ENCODE measurements around the gene ARHGEF11. TPM values are rescaled to one million over a fixed set of nuclear protein-coding genes. Genes with fewer than 3 reads are reported as not detected.

ARHGEF11 gene
- total and polyA plus RNA-seq, 4 donors: 14.2 to 44.1 (median 31.9) TPM

GRCh38 chr1:157030728-157031127 lies 14.8 kb downstream of the ARHGEF11 start:
- no peak overlapping the region for H3K9ac ChIP-seq (ENCODE audit: insufficient read depth in 1 of 2, low read length in 2 of 2)
- no peak overlapping the region for H3K27ac ChIP-seq (ENCODE audit: low read depth in 1 of 2, low read length in 1 of 2)
- H3K27me3 ChIP-seq (ENCODE audit: control insufficient read depth in 3 of 3, insufficient read depth in 3 of 3, low read length in 2 of 3): no peaks in the 10 kb centered on the region
- no peaks in the 10 kb centered on the region for H3K9me3 ChIP-seq (ENCODE audit: control insufficient read depth in 4 of 4, insufficient read depth in 3 of 4, low read length in 3 of 4)
- no peak overlapping the region for H3K4me3 ChIP-seq
- H3K4me1 ChIP-seq (ENCODE audit: control insufficient read depth in 5 of 5, insufficient read depth in 5 of 5, low read length in 5 of 5): peaks cover 0 to 13% (median 0%) of the 10 kb centered on the region in 5 donors
- 94 to 100% methylated on average over 2 of the region's 2 CpGs for WGBS, 2 donors
- TF ChIP-seq CTCF (IDR thresholded peaks at IDR 0.05; ENCODE audit: control extremely low read depth, extremely low read depth): no peak
- DNase-seq: no peak
- no peak for ATAC-seq (ENCODE audit: insufficient read depth, low FRiP score)
- peaks cover 0 to 3% (median 1%) of the 10 kb centered on the region in 4 donors for H3K36me3 ChIP-seq (ENCODE audit: control insufficient read depth in 4 of 4, insufficient read depth in 4 of 4, low read length in 4 of 4)

- 86 to 94% methylated on average over 4 of the region's 4 CpGs for WGBS, 2 donors
- no peak overlapping the region for H3K27ac ChIP-seq (ENCODE audit: low read depth in 1 of 2, low read length in 1 of 2)
- no peak for DNase-seq
- no peaks in the 10 kb centered on the region for H3K9me3 ChIP-seq (ENCODE audit: control insufficient read depth in 4 of 4, insufficient read depth in 3 of 4, low read length in 3 of 4)
- no peak for ATAC-seq (ENCODE audit: insufficient read depth, low FRiP score)
- peaks cover 0 to 4% (median 1%) of the 10 kb centered on the region in 4 donors for H3K36me3 ChIP-seq (ENCODE audit: control insufficient read depth in 4 of 4, insufficient read depth in 4 of 4, low read length in 4 of 4)
- no peak for TF ChIP-seq CTCF (IDR thresholded peaks at IDR 0.05; ENCODE audit: control extremely low read depth, extremely low read depth)
- no peak overlapping the region for H3K4me3 ChIP-seq
- H3K9ac ChIP-seq (ENCODE audit: insufficient read depth in 1 of 2, low read length in 2 of 2): no peak overlapping the region
- H3K27me3 ChIP-seq (ENCODE audit: control insufficient read depth in 3 of 3, insufficient read depth in 3 of 3, low read length in 2 of 3): no peaks in the 10 kb centered on the region
- H3K4me1 ChIP-seq (ENCODE audit: control insufficient read depth in 5 of 5, insufficient read depth in 5 of 5, low read length in 5 of 5): peaks cover 0 to 15% (median 0%) of the 10 kb centered on the region in 5 donors
These were observed 16.9 kb downstream of the ARHGEF11 start for GRCh38 chr1:157028674-157029073.

- DNase-seq (no peak), ATAC-seq (ENCODE audit: insufficient read depth, low FRiP score) (no peak)
- Histone ChIP-seq H3K27ac (ENCODE audit: low read depth in 1 of 2, low read length in 1 of 2) (no peak overlapping the region), H3K36me3 (ENCODE audit: control insufficient read depth in 4 of 4, insufficient read depth in 4 of 4, low read length in 4 of 4) (peaks cover 0 to 4% (median under 1%) of the 10 kb centered on the region in 4 donors), H3K4me1 (ENCODE audit: control insufficient read depth in 5 of 5, insufficient read depth in 5 of 5, low read length in 5 of 5) (peaks cover 0 to 11% (median 0%) of the 10 kb centered on the region in 5 donors), H3K9me3 (ENCODE audit: control insufficient read depth in 4 of 4, insufficient read depth in 3 of 4, low read length in 3 of 4) (peaks cover 0 to 12% (median 5%) of the 10 kb centered on the region in 4 donors), H3K4me3 (no peak overlapping the region), H3K9ac (ENCODE audit: insufficient read depth in 1 of 2, low read length in 2 of 2) (no peak overlapping the region), H3K27me3 (ENCODE audit: control insufficient read depth in 3 of 3, insufficient read depth in 3 of 3, low read length in 2 of 3) (no peaks in the 10 kb centered on the region)
- TF ChIP-seq CTCF (IDR thresholded peaks at IDR 0.05; ENCODE audit: control extremely low read depth, extremely low read depth): no peak
- WGBS, 2 donors: 58 to 69% methylated on average over 2 of the region's 2 CpGs
These were observed 19.7 kb downstream of the ARHGEF11 start for GRCh38 chr1:157025856-157026255.

GRCh38 chr1:157025385-157025784 lies 20.2 kb downstream of the ARHGEF11 start:
- ATAC-seq (ENCODE audit: insufficient read depth, low FRiP score): no peak
- Histone ChIP-seq H3K9me3 (ENCODE audit: control insufficient read depth in 4 of 4, insufficient read depth in 3 of 4, low read length in 3 of 4) (peaks cover 0 to 13% (median 5%) of the 10 kb centered on the region in 4 donors), H3K4me3 (no peak overlapping the region), H3K4me1 (ENCODE audit: control insufficient read depth in 5 of 5, insufficient read depth in 5 of 5, low read length in 5 of 5) (peaks cover 0 to 11% (median 0%) of the 10 kb centered on the region in 5 donors), H3K27ac (ENCODE audit: low read depth in 1 of 2, low read length in 1 of 2) (no peak overlapping the region), H3K36me3 (ENCODE audit: control insufficient read depth in 4 of 4, insufficient read depth in 4 of 4, low read length in 4 of 4) (peaks cover 0 to 4% (median under 1%) of the 10 kb centered on the region in 4 donors), H3K27me3 (ENCODE audit: control insufficient read depth in 3 of 3, insufficient read depth in 3 of 3, low read length in 2 of 3) (no peaks in the 10 kb centered on the region), H3K9ac (ENCODE audit: insufficient read depth in 1 of 2, low read length in 2 of 2) (no peak overlapping the region)
- TF ChIP-seq CTCF (IDR thresholded peaks at IDR 0.05; ENCODE audit: control extremely low read depth, extremely low read depth): no peak
- 72 to 80% methylated on average over 3 of the region's 3 CpGs for WGBS, 2 donors
- DNase-seq: no peak

Data from lung (tissue), 12 donors.